ENCODE data around the gene TAF6. TPM values are rescaled to one million over a fixed set of nuclear protein-coding genes. Genes with fewer than 3 reads are reported as not detected.
A peak's percentile ranks its signal among the peaks of the same experiment; 100 is the strongest.

Gene TAF6
- total and polyA plus RNA-seq, 9 of the 15 experiments (the other 6 are each of a cell fraction or from before 2014, with no cell fraction given), result 0.78 to 78.7 (median 21.3) TPM

- TF ChIP-seq PRDM10 (IDR thresholded peaks at IDR 0.05; ENCODE audit: partially characterized antibody) (peak; percentile 55), KAT7 (CRISPR knock-in tag; IDR thresholded peaks at IDR 0.05; ENCODE audit: borderline replicate concordance) (no peak), TEAD4 (IDR thresholded peaks at IDR 0.05; ENCODE audit: low read length) (peak; percentile 34; the same call in 1 of the 2 replicates), TEAD4 (CRISPR knock-in tag; IDR thresholded peaks at IDR 0.05; ENCODE audit: borderline replicate concordance) (no peak), CBFB (CRISPR knock-in tag; IDR thresholded peaks at IDR 0.05) (no peak), SRSF1 (IDR thresholded peaks at IDR 0.05; ENCODE audit: low read depth, low read length) (no peak), GTF2E2 (tag; IDR thresholded peaks at IDR 0.05) (no peak), ZNF140 (CRISPR knock-in tag; IDR thresholded peaks at IDR 0.05) (no peak), RUNX1 (IDR thresholded peaks at IDR 0.05; ENCODE audit: low read depth) (no peak), DPF2 (IDR thresholded peaks at IDR 0.05) (peak; percentile 31; the same call in 1 of the 2 replicates), SNRNP70 (optimal IDR thresholded peaks at IDR 0.05; ENCODE audit: low read depth, low read length) (no peak), RCOR1 (IDR thresholded peaks at IDR 0.05; ENCODE audit: borderline replicate concordance in 1 of 2, low read depth in 2 of 2, low read length in 2 of 2) (peak in 1 of 2 experiments; percentile 24; a peak in 1 of 4 replicates), HCFC1 (IDR thresholded peaks at IDR 0.05; ENCODE audit: low read depth, low read length) (no peak), PRPF4 (IDR thresholded peaks at IDR 0.05; ENCODE audit: insufficient read depth, low read depth, low read length, poor library complexity, severe bottlenecking) (no peak), CTBP1 (IDR thresholded peaks at IDR 0.05; ENCODE audit: borderline replicate concordance) (0 out of 2 replicates have a peak, but pooled peaks have one; percentile 37), TGIF2 (CRISPR knock-in tag; IDR thresholded peaks at IDR 0.05) (no peak), FOXK2 (conservative IDR thresholded peaks at IDR 0.05 in 1 of 2, IDR thresholded peaks at IDR 0.05 in 1 of 2; ENCODE audit: low read depth in 2 of 2) (no peak), SRSF3 (IDR thresholded peaks at IDR 0.05; ENCODE audit: insufficient read depth, low read length) (no peak)
- TF ChIP-seq, protein P1, sequence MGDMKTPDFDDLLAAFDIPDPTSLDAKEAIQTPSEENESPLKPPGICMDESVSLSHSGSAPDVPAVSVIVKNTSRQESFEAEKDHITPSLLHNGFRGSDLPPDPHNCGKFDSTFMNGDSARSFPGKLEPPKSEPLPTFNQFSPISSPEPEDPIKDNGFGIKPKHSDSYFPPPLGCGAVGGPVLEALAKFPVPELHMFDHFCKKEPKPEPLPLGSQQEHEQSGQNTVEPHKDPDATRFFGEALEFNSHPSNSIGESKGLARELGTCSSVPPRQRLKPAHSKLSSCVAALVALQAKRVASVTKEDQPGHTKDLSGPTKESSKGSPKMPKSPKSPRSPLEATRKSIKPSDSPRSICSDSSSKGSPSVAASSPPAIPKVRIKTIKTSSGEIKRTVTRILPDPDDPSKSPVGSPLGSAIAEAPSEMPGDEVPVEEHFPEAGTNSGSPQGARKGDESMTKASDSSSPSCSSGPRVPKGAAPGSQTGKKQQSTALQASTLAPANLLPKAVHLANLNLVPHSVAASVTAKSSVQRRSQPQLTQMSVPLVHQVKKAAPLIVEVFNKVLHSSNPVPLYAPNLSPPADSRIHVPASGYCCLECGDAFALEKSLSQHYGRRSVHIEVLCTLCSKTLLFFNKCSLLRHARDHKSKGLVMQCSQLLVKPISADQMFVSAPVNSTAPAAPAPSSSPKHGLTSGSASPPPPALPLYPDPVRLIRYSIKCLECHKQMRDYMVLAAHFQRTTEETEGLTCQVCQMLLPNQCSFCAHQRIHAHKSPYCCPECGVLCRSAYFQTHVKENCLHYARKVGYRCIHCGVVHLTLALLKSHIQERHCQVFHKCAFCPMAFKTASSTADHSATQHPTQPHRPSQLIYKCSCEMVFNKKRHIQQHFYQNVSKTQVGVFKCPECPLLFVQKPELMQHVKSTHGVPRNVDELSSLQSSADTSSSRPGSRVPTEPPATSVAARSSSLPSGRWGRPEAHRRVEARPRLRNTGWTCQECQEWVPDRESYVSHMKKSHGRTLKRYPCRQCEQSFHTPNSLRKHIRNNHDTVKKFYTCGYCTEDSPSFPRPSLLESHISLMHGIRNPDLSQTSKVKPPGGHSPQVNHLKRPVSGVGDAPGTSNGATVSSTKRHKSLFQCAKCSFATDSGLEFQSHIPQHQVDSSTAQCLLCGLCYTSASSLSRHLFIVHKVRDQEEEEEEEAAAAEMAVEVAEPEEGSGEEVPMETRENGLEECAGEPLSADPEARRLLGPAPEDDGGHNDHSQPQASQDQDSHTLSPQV (IDR thresholded peaks at IDR 0.05), result 0 out of 2 replicates have a peak, but pooled peaks have one; percentile 23
- TF ChIP-seq, protein P2, sequence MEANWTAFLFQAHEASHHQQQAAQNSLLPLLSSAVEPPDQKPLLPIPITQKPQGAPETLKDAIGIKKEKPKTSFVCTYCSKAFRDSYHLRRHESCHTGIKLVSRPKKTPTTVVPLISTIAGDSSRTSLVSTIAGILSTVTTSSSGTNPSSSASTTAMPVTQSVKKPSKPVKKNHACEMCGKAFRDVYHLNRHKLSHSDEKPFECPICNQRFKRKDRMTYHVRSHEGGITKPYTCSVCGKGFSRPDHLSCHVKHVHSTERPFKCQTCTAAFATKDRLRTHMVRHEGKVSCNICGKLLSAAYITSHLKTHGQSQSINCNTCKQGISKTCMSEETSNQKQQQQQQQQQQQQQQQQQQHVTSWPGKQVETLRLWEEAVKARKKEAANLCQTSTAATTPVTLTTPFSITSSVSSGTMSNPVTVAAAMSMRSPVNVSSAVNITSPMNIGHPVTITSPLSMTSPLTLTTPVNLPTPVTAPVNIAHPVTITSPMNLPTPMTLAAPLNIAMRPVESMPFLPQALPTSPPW (CRISPR knock-in tag; IDR thresholded peaks at IDR 0.05), result peak; percentile 82
These were observed 3.4 kb upstream of the TAF6 start (continued) for GRCh38 chr7:100122568-100122967.

All from K562 (cell line).